ENCODE results near the gene PHKG2. TPM values are rescaled to one million over a fixed set of nuclear protein-coding genes. Genes with fewer than 3 reads are reported as not detected.

The PHKG2 gene
- total RNA-seq, 2 experiments from 2014 or later: 24.1 to 27.9 TPM

GRCh38 chr16:30747331-30747730 is 894 bp upstream of the PHKG2 start:
- Mint-ChIP-seq H3K9me3 (no peaks in the 10 kb centered on the region), H3K27ac (peak overlapping the region; percentile 77), H3K36me3 (peaks cover 16% of the 10 kb centered on the region), H3K4me3 (peak overlapping the region; percentile 91), H3K27me3 (no peaks in the 10 kb centered on the region), H3K4me1 (ENCODE audit: low read depth) (peaks cover 23% of the 10 kb centered on the region)
- intact Hi-C loops (cut with micrococcal nuclease): loop anchor here (5.0 kb wide), 2 partner anchors 90 to 285 kb away; partner anchors contain the start of genes FBRS and STX4
- CTCF ChIA-PET: interaction anchor here (0.6 to 1.6 kb wide), 7 partner anchors 12 to 343 kb away, joined by 3 to 13 read pairs (median 4); no protein-coding TSS in a partner anchor
- POLR2A ChIA-PET: interaction anchor here (0.9 to 2.7 kb wide), 6 partner anchors 9 to 67 kb away, joined by 3 to 7 read pairs (median 4); no protein-coding TSS in a partner anchor
- no peak for DNase-seq

- DNase-seq: peak; percentile 46
- Mint-ChIP-seq H3K4me1 (ENCODE audit: low read depth) (peaks cover 20% of the 10 kb centered on the region), H3K27me3 (no peaks in the 10 kb centered on the region), H3K27ac (peak overlapping the region; percentile 60), H3K36me3 (peaks cover 11% of the 10 kb centered on the region), H3K4me3 (peak overlapping the region; percentile 91), H3K9me3 (no peaks in the 10 kb centered on the region)
- intact Hi-C loops (cut with micrococcal nuclease): loop anchor here (1.0 to 5.0 kb wide), 6 partner anchors 13 to 283 kb away; partner anchors contain the start of genes CFAP119, FBRS, FBXL19 and RNF40
- ChIA-PET CTCF (interaction anchor here (1.4 to 1.6 kb wide), 3 partner anchors 66 to 154 kb away, joined by 4 to 13 read pairs (median 6); no protein-coding TSS in a partner anchor), POLR2A (interaction anchor here (0.9 to 2.7 kb wide), 8 partner anchors 9 to 66 kb away, joined by 3 to 7 read pairs (median 4); no protein-coding TSS in a partner anchor)
Observed at GRCh38 chr16:30748634-30749445, 615 bp downstream of the PHKG2 start.

DNA sequence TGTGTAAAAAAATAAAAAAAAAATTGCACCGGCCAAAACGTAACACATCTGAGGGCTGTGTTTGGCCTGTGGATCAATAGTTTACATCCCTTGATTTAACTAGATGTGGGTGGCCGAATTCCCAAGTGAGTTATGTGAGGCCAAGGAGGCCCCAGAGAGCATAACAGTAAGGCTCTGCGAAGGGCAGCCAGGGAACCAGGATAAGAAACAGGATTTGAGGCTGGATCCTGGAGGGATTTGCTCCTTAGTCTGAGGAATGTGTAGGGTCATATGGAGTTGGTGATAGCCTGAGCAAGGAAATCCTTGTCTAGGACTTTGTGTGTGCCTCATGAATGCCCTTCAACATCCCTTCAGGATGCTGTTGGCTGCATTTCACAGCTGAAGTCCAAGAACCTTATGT is 2.0 kb downstream of the PHKG2 start:
- Mint-ChIP-seq H3K4me3 (peak overlapping the region; percentile 91), H3K27ac (no peak overlapping the region), H3K4me1 (ENCODE audit: low read depth) (peaks cover 20% of the 10 kb centered on the region), H3K9me3 (no peaks in the 10 kb centered on the region), H3K36me3 (peaks cover 11% of the 10 kb centered on the region), H3K27me3 (no peaks in the 10 kb centered on the region)
- POLR2A ChIA-PET: interaction anchor here (1.3 kb wide), 1 partner anchor 10 kb away, joined by 3 read pairs; no protein-coding TSS in a partner anchor
- CTCF ChIA-PET: interaction anchor here (1.0 kb wide), 1 partner anchor 95 kb away, joined by 3 read pairs; no protein-coding TSS in a partner anchor
- intact Hi-C loops (cut with micrococcal nuclease): no loop called here
- DNase-seq: no peak

DNA sequence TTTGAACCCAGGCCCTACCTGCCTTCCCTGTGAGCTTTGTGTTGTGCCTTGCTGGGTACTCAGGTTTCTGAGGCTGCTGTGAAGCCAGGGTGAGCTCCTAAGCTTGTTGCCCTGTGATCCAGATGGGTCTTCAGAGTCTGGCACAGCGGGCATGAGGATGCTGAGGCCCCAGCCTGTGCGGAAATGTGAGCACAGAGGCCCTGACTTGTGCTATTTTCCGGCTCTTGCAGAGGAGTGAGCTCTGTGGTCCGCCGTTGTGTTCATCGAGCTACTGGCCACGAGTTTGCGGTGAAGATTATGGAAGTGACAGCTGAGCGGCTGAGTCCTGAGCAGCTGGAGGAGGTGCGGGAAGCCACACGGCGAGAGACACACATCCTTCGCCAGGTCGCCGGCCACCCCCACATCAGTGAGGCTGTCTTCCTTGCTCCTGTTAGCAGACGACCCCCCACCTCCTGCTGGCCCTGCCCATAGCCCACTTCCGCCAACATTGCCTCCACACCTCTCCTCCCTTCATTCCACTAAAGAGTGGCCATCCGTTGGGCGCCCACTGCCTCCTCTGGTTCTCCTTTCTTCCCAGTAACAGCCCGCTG is 2.7 kb downstream of the PHKG2 start:
- no peaks in the 10 kb centered on the region for H3K27me3 Mint-ChIP-seq
- no peak overlapping the region for H3K27ac Mint-ChIP-seq
- H3K4me3 Mint-ChIP-seq: no peak overlapping the region
- ChIA-PET CTCF (no interaction called here), POLR2A (interaction anchor here (1.3 kb wide), 1 partner anchor 9 kb away, joined by 3 read pairs; no protein-coding TSS in a partner anchor)
- no peaks in the 10 kb centered on the region for H3K9me3 Mint-ChIP-seq
- H3K36me3 Mint-ChIP-seq: peaks cover 14% of the 10 kb centered on the region
- H3K4me1 Mint-ChIP-seq (ENCODE audit: low read depth): peaks cover 20% of the 10 kb centered on the region
- intact Hi-C loops (cut with micrococcal nuclease): no loop called here
- no peak for DNase-seq

DNA sequence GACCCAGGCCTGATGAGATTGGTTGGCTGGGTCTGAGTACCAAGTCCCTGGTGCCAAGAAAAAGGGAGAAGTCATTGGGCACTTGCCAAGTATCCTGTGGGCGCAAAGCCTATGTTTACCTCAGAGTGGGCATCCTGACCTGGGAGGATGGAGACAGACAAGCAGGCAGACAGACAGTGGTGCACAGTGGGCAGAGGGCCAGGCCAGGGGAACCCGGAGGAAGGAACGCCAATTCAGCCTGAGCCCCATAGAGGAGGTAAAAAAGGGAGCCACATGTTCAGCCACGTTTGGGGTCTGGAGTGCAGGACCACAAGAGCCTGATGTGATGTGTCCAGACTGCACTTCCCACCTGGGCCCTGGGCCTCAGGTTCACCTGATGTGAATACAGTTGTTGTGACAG is 5.4 kb downstream of the PHKG2 start:
- intact Hi-C loops (cut with micrococcal nuclease): no loop called here
- H3K36me3 Mint-ChIP-seq: peaks cover 14% of the 10 kb centered on the region
- peak overlapping the region; percentile 10 for H3K27ac Mint-ChIP-seq
- H3K4me1 Mint-ChIP-seq (ENCODE audit: low read depth): peaks cover 11% of the 10 kb centered on the region
- ChIA-PET CTCF (no interaction called here), POLR2A (no interaction called here)
- no peak overlapping the region for H3K4me3 Mint-ChIP-seq
- DNase-seq: no peak
- H3K9me3 Mint-ChIP-seq: no peaks in the 10 kb centered on the region
- no peaks in the 10 kb centered on the region for H3K27me3 Mint-ChIP-seq

DNA sequence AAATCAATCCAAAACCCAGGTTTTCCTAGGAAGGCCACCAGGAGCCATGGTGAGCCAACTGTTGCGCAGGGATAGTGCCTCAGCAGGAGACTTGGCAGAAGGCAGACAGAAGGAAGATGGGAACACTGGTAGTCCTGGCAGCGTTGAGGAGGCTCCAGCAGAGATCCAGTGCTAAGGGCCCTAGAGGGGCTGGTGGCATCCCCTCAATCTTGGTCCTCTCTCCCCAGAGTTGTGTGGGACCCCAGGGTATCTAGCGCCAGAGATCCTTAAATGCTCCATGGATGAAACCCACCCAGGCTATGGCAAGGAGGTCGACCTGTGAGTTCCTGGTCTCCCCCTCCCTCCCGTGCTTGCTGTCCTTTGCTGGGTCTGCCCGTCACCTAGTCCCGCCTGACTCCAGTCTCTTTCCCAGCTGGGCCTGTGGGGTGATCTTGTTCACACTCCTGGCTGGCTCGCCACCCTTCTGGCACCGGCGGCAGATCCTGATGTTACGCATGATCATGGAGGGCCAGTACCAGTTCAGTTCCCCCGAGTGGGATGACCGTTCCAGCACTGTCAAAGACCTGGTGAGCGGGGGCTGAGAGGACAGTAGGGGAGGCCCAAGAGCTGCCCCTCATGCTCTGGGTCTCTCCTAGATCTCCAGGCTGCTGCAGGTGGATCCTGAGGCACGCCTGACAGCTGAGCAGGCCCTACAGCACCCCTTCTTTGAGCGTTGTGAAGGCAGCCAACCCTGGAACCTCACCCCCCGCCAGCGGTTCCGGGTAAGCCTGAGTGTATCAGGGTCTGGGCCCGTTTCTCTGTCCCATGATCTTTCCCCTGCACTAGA is 7.9 kb downstream of the PHKG2 start:
- no peaks in the 10 kb centered on the region for H3K27me3 Mint-ChIP-seq
- no peaks in the 10 kb centered on the region for H3K9me3 Mint-ChIP-seq
- POLR2A ChIA-PET: no interaction called here
- no peak overlapping the region for H3K4me3 Mint-ChIP-seq
- CTCF ChIA-PET: no interaction called here
- intact Hi-C loops (cut with micrococcal nuclease): no loop called here
- H3K27ac Mint-ChIP-seq: no peak overlapping the region
- DNase-seq: no peak
- H3K36me3 Mint-ChIP-seq: peaks cover 9% of the 10 kb centered on the region
- H3K4me1 Mint-ChIP-seq (ENCODE audit: low read depth): peaks cover 9% of the 10 kb centered on the region

DNA sequence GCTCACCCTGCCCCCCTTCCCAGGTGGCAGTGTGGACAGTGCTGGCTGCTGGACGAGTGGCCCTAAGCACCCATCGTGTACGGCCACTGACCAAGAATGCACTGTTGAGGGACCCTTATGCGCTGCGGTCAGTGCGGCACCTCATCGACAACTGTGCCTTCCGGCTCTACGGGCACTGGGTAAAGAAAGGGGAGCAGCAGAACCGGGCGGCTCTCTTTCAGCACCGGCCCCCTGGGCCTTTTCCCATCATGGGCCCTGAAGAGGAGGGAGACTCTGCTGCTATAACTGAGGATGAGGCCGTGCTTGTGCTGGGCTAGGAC is 8.5 kb downstream of the PHKG2 start:
- DNase-seq: no peak
- Mint-ChIP-seq H3K36me3 (peaks cover 3% of the 10 kb centered on the region), H3K4me1 (ENCODE audit: low read depth) (peaks cover 10% of the 10 kb centered on the region), H3K4me3 (no peak overlapping the region), H3K27ac (no peak overlapping the region), H3K9me3 (no peaks in the 10 kb centered on the region), H3K27me3 (no peaks in the 10 kb centered on the region)
- POLR2A ChIA-PET: no interaction called here
- CTCF ChIA-PET: no interaction called here
- intact Hi-C loops (cut with micrococcal nuclease): no loop called here

DNA sequence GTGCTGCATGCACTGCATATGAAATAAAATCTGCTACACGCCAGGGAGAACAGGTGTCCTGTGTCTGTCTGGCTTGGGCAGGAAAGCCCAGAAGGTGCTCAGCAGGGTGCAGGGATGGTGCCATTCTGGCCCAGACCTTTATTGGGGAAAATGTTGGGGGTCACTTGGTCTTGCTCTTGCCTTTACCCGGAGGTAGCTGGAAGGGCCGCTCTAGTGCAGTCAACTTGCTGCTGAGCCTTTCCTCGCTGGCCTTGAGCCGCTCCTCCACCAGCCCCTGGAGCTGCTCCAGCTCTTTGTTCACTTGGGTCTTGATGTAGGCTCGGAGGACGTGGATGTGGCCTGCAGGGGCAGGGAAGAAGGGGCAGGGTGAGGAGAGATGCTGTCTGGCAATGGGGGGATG is 9.1 kb downstream of the PHKG2 start:
- ChIA-PET CTCF (no interaction called here), POLR2A (interaction anchor here (1.0 kb wide), 1 partner anchor 9 kb away, joined by 7 read pairs; the partner anchor contains the start of gene PHKG2)
- H3K36me3 Mint-ChIP-seq: peaks cover 3% of the 10 kb centered on the region
- H3K9me3 Mint-ChIP-seq: no peaks in the 10 kb centered on the region
- H3K4me1 Mint-ChIP-seq (ENCODE audit: low read depth): peaks cover 10% of the 10 kb centered on the region
- no peaks in the 10 kb centered on the region for H3K27me3 Mint-ChIP-seq
- intact Hi-C loops (cut with micrococcal nuclease): no loop called here
- H3K4me3 Mint-ChIP-seq: no peak overlapping the region
- no peak overlapping the region for H3K27ac Mint-ChIP-seq
- no peak for DNase-seq

GRCh38 chr16:30758988-30759491 is 10.8 kb downstream of the PHKG2 start:
- Mint-ChIP-seq H3K9me3 (no peaks in the 10 kb centered on the region), H3K4me3 (no peak overlapping the region), H3K36me3 (peaks cover 8% of the 10 kb centered on the region), H3K27me3 (no peaks in the 10 kb centered on the region), H3K4me1 (ENCODE audit: low read depth) (peaks cover 25% of the 10 kb centered on the region), H3K27ac (no peak overlapping the region)
- ChIA-PET CTCF (no interaction called here), POLR2A (no interaction called here)
- DNase-seq: no peak
- intact Hi-C loops (cut with micrococcal nuclease): no loop called here

GRCh38 chr16:30760001-30760559 is 11.9 kb downstream of the PHKG2 start:
- peaks cover 25% of the 10 kb centered on the region for H3K4me1 Mint-ChIP-seq (ENCODE audit: low read depth)

More at GRCh38 chr16:30760001-30760559, 11.9 kb downstream of the PHKG2 start:
- H3K27me3 Mint-ChIP-seq: no peaks in the 10 kb centered on the region
- H3K4me3 Mint-ChIP-seq: no peak overlapping the region
- no peak for DNase-seq
- intact Hi-C loops (cut with micrococcal nuclease): loop anchor here (5.0 kb wide), 1 partner anchor 103 kb away; the partner anchor contains the start of gene FBRS
- H3K27ac Mint-ChIP-seq: no peak overlapping the region
- H3K36me3 Mint-ChIP-seq: peaks cover 12% of the 10 kb centered on the region
- ChIA-PET CTCF (interaction anchor here (1.0 to 7.2 kb wide), 2 partner anchors 55 to 82 kb away, joined by 3 to 30 read pairs; no protein-coding TSS in a partner anchor), POLR2A (interaction anchor here (0.9 to 1.0 kb wide), 2 partner anchors 9 to 12 kb away, joined by 3 to 5 read pairs; partner anchors contain the start of gene PHKG2)
- H3K9me3 Mint-ChIP-seq: no peaks in the 10 kb centered on the region
